Motor neuron (in vitro differentiated cells): ENCODE data around the gene TBXT. TPM values are rescaled to one million over a fixed set of nuclear protein-coding genes. Genes with fewer than 3 reads are reported as not detected.

Experiments used
- ATAC-seq, 8 experiments: fragments of 200-7000 bp; cut with Tn5 transposase; replicated peaks in 6 of 8; 2 replicates each; pipeline ENCODE4 v1.8.0; 2021; ENCODE audit warnings: mild to moderate bottlenecking in 8 of 8, moderate library complexity in 8 of 8
- H3K27ac ChIP-seq, 2 donors: fragments of 250-450 bp; sonication (Bioruptor Pico); 2 replicates each; pipeline ENCODE4 v1.9.0; 2021; ENCODE audit warnings: antibody characterized with exemption in 2 of 2, mild to moderate bottlenecking in 2 of 2, moderate library complexity in 1 of 2
- H3K4me1 ChIP-seq, 2 donors: fragments of 250-450 bp; sonication (Bioruptor Pico); replicated peaks in 1 of 2; 2 replicates each; pipeline ENCODE4 v1.6.1; 2021; ENCODE audit warnings: antibody characterized with exemption in 2 of 2, mild to moderate bottlenecking in 2 of 2, moderate library complexity in 1 of 2
- H3K4me3 ChIP-seq, 5 donors: fragments of 250-450 bp; sonication (Bioruptor Pico); 2 replicates each; pipeline ENCODE4 v1.9.0; 2021; ENCODE audit warnings: antibody characterized with exemption in 5 of 5, mild to moderate bottlenecking in 5 of 5, moderate library complexity in 4 of 5
- WGBS, 10 experiments: fragments of 450-650 bp; shearing (Covaris generic); methylation state at CpG; one replicate each; pipeline ENCODE4 v1.0.0; 2022; 5-methylcytosine and 5-hydroxymethylcytosine counted together
- in situ Hi-C, 9 experiments: fragments of 400-800 bp; cut with MboI; loops; one replicate each; pipeline ENCODE4 v1.15.0; 2021; ENCODE audit warnings: low sequenced_read_pairs in 9 of 9, low pct_unique_long_range_greater_than_20kb in 2 of 9; ENCODE audit not compliant: unreplicated experiment in 9 of 9
- total RNA-seq, 8 experiments: library from RNA; unstranded; fragments of 300-600 nt; gene quantifications; 2 replicates each; pipeline versions ENCODE4 v1.2.3 to v1.2.4, GENCODE V29; 2022

The TBXT gene, protein sequence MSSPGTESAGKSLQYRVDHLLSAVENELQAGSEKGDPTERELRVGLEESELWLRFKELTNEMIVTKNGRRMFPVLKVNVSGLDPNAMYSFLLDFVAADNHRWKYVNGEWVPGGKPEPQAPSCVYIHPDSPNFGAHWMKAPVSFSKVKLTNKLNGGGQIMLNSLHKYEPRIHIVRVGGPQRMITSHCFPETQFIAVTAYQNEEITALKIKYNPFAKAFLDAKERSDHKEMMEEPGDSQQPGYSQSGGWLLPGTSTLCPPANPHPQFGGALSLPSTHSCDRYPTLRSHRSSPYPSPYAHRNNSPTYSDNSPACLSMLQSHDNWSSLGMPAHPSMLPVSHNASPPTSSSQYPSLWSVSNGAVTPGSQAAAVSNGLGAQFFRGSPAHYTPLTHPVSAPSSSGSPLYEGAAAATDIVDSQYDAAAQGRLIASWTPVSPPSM
- under 1 TPM in 2 of 8 experiments, not detected in 6; 0.13 to 0.28 TPM for total RNA-seq

DNA sequence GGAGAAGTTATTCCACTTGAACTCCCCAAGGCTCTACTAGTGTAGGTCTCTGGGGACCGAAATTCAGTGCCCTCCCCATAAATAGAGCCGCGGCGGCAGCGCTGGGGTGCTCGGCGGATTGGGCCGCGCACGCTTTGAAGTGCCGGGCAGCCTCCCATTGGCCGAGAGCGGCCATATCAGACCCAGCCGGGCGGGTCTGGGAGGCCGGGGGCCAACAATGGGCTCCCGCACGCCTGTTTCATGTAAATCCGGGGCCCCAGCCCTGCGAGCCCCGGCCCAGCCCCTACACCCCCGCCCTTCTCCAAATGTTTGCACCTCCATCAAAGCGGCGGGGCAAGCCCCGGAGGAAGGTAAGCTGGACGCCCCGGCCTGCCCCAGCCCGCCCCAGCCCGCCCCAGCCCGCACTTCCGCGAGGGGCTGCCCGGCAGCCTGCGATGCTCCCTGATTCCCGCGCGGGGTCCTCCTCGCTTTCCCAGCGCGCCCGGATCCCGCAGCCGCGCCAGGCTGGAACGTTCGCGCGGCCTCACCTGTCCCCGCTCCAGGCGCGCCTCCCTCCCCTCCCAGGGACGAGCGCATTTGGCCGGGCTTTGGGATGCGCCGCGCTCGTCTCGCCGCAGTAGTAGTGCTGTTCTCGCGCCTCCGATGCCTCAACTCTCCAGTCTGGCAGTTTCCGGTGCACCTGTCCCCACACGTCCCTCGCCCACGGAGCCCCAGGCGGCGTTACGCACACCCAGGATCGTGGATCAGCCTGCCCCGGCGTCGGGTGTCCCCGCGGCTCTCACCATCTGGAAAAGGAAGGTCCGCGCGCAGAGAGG is at the start of gene TBXT:
Gene TBXT (minus strand): TSS at position 51 of the 815 bp plus-strand sequence. CDS start 260 bp downstream, outside the sequence.
- peak in 4 of 8 experiments; percentile 25 to 49 (median 34) for ATAC-seq
- in situ Hi-C loops, result loop anchor here in 2 of 9 experiments (25.0 kb wide), 3 partner anchors 94 to 244 kb away; partner anchors contain the start of gene MPC1 (in 1 of the 2)
- Histone ChIP-seq H3K4me1 (peaks cover 9 to 19% of the 10 kb centered on the region in 2 donors), H3K4me3 (peak within 1 kb of the TSS; percentile 5 to 25 (median 9)), H3K27ac (no peak within 1 kb of the TSS)
- WGBS, 10 experiments, result 0% methylated on average over 1 of the region's 79 CpGs; no CpG with 5 or more reads in 8 of the 10 experiments

DNA sequence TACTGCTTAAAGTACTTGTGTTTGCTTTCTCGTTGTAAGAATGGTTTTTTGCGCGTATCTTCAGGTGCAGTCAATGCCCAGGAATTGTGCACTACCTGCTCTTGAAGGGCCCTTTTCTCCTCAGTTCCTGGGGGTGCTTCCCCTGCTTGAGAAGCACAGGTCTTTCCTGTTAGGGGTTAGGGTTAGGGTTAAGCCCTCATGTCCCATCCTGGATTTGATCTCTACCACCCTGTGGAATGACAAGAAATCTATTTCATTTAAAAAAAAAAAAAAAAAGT is 39.6 kb upstream of the TBXT start:
- in situ Hi-C loops, result no loop called here
- no peak for ATAC-seq
- Histone ChIP-seq H3K27ac (no peak overlapping the region), H3K4me3 (no peak overlapping the region), H3K4me1 (no peaks in the 10 kb centered on the region)
- 41 to 100% (median 85%) methylated on average over 2 to 3 of the region's 3 CpGs; no CpG with 5 or more reads in 2 of the 10 experiments for WGBS, 10 experiments

- 15 to 100% (median 79%) methylated on average over 1 to 7 of the region's 8 CpGs for WGBS, 10 experiments
Measured at GRCh38 chr6:166206510-166207283, 39.0 kb upstream of the TBXT start.

GRCh38 chr6:166206066-166206465 is 38.4 kb upstream of the TBXT start:
- in situ Hi-C loops, result no loop called here
- Histone ChIP-seq H3K27ac (no peak overlapping the region), H3K4me3 (no peak overlapping the region), H3K4me1 (no peaks in the 10 kb centered on the region)
- WGBS, 10 experiments, result 7 to 93% (median 83%) methylated on average over 1 to 8 of the region's 9 CpGs; no CpG with 5 or more reads in 3 of the 10 experiments
- ATAC-seq, result peak in 7 of 8 experiments; percentile 44 to 89 (median 68)

More at GRCh38 chr6:166206510-166207283, 39.0 kb upstream of the TBXT start:
- in situ Hi-C loops, result no loop called here
- ATAC-seq, result peak in 4 of 8 experiments; percentile 26 to 33 (median 30)
- Histone ChIP-seq H3K27ac (no peak overlapping the region), H3K4me1 (no peaks in the 10 kb centered on the region), H3K4me3 (no peak overlapping the region)

DNA sequence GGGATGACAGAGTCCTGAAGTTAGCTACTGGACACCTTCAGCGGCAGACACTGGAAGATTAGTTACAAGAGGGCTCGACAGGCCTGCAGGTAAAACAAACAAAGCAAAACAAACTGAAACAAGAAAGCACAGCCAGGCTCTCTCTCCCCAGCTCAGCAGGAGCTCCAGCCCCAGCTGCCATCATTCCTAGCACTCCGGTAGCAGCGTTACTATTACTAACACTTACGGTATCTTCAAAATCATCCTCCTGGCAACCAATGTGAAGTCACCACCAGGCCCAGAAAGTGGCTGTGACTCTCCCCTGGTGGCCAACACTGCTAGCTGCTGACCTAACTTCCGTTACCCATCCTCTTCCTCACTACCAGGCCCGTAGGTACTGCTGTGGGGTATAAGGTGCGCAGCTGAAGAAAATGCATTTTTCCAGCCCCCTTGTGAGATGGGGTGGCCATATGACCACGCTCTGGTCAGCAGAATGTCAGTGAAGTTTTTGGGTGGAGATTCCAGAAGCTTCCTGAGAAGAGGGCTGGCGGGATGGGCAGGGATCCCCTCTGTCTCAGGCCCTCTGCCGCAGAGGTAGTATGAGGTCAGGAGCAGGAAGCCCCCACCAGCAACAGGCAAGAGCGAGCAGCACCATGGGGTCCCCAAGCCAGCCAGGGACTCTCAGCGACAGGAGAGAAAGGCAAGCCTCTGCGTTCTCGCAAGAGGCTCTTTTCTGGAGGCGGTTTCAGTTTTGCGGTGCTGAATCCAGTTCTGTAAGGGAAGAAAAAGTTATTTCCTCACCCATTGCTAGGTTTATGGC is 37.4 kb upstream of the TBXT start:
- peak in 1 of 8 experiments; percentile 32 for ATAC-seq
- Histone ChIP-seq H3K27ac (no peak overlapping the region), H3K4me1 (no peaks in the 10 kb centered on the region), H3K4me3 (no peak overlapping the region)
- in situ Hi-C loops, result no loop called here
- 30 to 100% (median 70%) methylated on average over 1 to 14 of the region's 17 CpGs for WGBS, 10 experiments

- no peak for ATAC-seq
- Histone ChIP-seq H3K4me1 (no peaks in the 10 kb centered on the region), H3K4me3 (no peak overlapping the region), H3K27ac (no peak overlapping the region)
- in situ Hi-C loops, result no loop called here
- WGBS, 10 experiments, result 45 to 92% (median 87%) methylated on average over 2 to 14 of the region's 14 CpGs
Measured at GRCh38 chr6:166203641-166204222, 36.1 kb upstream of the TBXT start.

DNA sequence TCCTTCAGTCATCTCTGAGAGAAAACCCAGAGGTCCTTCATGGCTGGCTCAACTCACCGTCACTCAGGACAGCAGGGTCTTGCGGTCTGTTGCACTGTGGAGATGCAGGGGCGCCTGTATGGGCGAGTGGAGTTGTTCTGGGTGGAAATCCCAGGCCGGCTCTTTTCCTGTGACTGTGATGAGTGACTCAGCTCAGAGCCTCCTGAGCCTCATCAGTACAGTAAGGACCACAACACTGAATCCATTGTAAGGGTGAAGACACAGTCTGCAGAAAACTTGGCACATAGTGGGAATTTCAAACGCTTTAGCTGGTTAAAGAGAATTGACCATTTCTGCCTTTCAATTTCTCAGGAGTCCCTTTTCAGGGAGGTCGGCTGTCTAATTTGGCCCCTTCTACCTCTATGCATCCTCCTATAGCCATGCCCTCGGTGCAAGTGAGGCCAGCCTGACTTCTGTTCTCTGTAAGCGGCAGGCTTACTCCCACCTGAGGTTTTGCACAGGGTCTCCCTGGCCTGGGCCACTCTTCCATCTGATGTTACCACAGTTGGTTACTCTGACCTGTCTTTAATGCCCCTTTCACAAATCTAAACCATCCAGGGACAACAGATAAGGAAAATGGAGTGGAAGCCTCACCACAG is 35.5 kb upstream of the TBXT start:
- peak in 1 of 8 experiments; percentile 26 for ATAC-seq
- Histone ChIP-seq H3K27ac (no peak overlapping the region), H3K4me1 (no peaks in the 10 kb centered on the region), H3K4me3 (no peak overlapping the region)
- in situ Hi-C loops, result no loop called here
- 0 to 100% (median 90%) methylated on average over 1 to 6 of the region's 9 CpGs; no CpG with 5 or more reads in 2 of the 10 experiments for WGBS, 10 experiments

GRCh38 chr6:166202321-166202733 is 34.7 kb upstream of the TBXT start:
- 0 to 100% (median 77%) methylated on average over 1 to 9 of the region's 9 CpGs; no CpG with 5 or more reads in 1 of the 10 experiments for WGBS, 10 experiments
- in situ Hi-C loops, result no loop called here
- H3K27ac ChIP-seq, result no peak overlapping the region
- no peaks in the 10 kb centered on the region for H3K4me1 ChIP-seq
- ATAC-seq, result peak in 3 of 8 experiments; percentile 67 to 91 (median 76)
- H3K4me3 ChIP-seq, result no peak overlapping the region

GRCh38 chr6:166201878-166202277 is 34.2 kb upstream of the TBXT start:
- Histone ChIP-seq H3K4me1 (peaks cover 3 to 4% of the 10 kb centered on the region in 2 donors), H3K27ac (no peak overlapping the region), H3K4me3 (no peak overlapping the region)
- 0 to 79% (median 33%) methylated on average over 1 to 2 of the region's 2 CpGs; no CpG with 5 or more reads in 3 of the 10 experiments for WGBS, 10 experiments
- no peak for ATAC-seq
- in situ Hi-C loops, result no loop called here

DNA sequence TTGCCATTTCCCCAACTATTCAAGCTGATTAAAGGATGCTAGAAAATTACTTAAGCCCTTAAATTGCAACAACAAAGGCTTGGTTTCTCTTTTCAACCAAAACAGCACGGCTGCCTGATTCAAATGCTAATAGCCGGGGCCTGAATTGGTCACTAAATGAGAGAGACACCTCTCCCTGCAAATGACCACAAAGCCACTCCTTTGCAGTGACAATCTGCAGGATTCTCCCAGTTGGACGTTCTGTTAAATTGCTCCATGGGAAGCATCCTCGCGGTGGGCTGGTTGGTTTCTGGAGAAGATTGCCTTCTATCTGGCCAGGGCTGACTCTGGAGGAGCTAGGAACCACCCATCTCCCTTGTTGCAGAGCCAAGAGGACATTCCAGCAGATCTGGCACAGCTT is 29.7 kb upstream of the TBXT start:
- 0 to 23% (median 3%) methylated on average over 1 to 5 of the region's 5 CpGs; no CpG with 5 or more reads in 4 of the 10 experiments for WGBS, 10 experiments
- ATAC-seq, result peak in 2 of 8 experiments; percentile 9
- H3K4me1 ChIP-seq, result peaks cover 3 to 4% of the 10 kb centered on the region in 2 donors

DNA sequence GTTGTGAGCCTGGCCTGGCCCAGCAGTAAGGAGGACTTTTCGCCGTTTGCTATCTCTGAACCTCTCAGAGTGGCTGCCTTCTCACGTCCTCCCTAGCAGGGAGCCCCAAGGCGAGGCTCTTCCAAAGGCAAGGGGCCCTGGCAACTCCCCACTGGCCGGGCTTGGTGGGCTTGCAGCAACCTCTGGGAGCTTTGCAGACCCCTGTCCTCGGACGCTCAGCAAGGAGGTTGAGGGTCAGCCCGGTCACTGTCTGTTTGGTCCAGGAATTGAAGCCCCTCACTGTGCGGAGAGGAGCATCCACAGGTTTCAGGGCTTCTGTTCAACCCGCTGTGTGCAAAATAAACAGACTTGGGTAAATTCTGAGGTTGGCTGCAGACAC is 28.2 kb upstream of the TBXT start:
- H3K27ac ChIP-seq, result no peak overlapping the region
- ATAC-seq, result no peak
- peaks cover 3 to 4% of the 10 kb centered on the region in 2 donors for H3K4me1 ChIP-seq
- in situ Hi-C loops, result no loop called here
- no peak overlapping the region for H3K4me3 ChIP-seq
- 37 to 100% (median 79%) methylated on average over 1 to 6 of the region's 10 CpGs; no CpG with 5 or more reads in 4 of the 10 experiments for WGBS, 10 experiments

More for the DNA sequence above, 29.7 kb upstream of the TBXT start:
- in situ Hi-C loops, result no loop called here
- Histone ChIP-seq H3K27ac (no peak overlapping the region), H3K4me3 (no peak overlapping the region)
